ENCODE data around the gene IL17RB.

IL17RB gene

GRCh38 chr3:53823026-53823955 is 23.1 kb upstream of the IL17RB start:
- TF ChIP-seq TAF1 (IDR thresholded peaks at IDR 0.05; ENCODE audit: borderline replicate concordance, insufficient read depth, low read length): no peak
- TF ChIP-seq FOXP2 (optimal IDR thresholded peaks at IDR 0.05; ENCODE audit: borderline replicate concordance, extremely low read depth, extremely low read length, insufficient read depth): no peak
- TF ChIP-seq SIN3A (IDR thresholded peaks at IDR 0.05; ENCODE audit: borderline replicate concordance, insufficient read depth, low read length): no peak
- no peak for TF ChIP-seq POLR2AphosphoS5 (IDR thresholded peaks at IDR 0.05; ENCODE audit: low read depth, low read length)
- no peak for TF ChIP-seq REST (IDR thresholded peaks at IDR 0.05; ENCODE audit: insufficient read depth in 1 of 2, low read depth in 2 of 2, low read length in 2 of 2)

- TF ChIP-seq SIN3A (IDR thresholded peaks at IDR 0.05; ENCODE audit: borderline replicate concordance, insufficient read depth, low read length): no peak
- TF ChIP-seq REST (IDR thresholded peaks at IDR 0.05; ENCODE audit: insufficient read depth in 1 of 2, low read depth in 2 of 2, low read length in 2 of 2): no peak
- TF ChIP-seq FOXP2 (optimal IDR thresholded peaks at IDR 0.05; ENCODE audit: borderline replicate concordance, extremely low read depth, extremely low read length, insufficient read depth): no peak
- TF ChIP-seq POLR2AphosphoS5 (IDR thresholded peaks at IDR 0.05; ENCODE audit: low read depth, low read length): no peak
Measured at GRCh38 chr3:53823956-53824657, 22.3 kb upstream of the IL17RB start.

GRCh38 chr3:53824795-53825194 is 21.6 kb upstream of the IL17RB start:
- TF ChIP-seq TAF1 (IDR thresholded peaks at IDR 0.05; ENCODE audit: borderline replicate concordance, insufficient read depth, low read length) (no peak), SIN3A (IDR thresholded peaks at IDR 0.05; ENCODE audit: borderline replicate concordance, insufficient read depth, low read length) (no peak), POLR2AphosphoS5 (IDR thresholded peaks at IDR 0.05; ENCODE audit: low read depth, low read length) (no peak), REST (IDR thresholded peaks at IDR 0.05; ENCODE audit: insufficient read depth in 1 of 2, low read depth in 2 of 2, low read length in 2 of 2) (no peak), FOXP2 (optimal IDR thresholded peaks at IDR 0.05; ENCODE audit: borderline replicate concordance, extremely low read depth, extremely low read length, insufficient read depth) (no peak)

- TF ChIP-seq SIN3A (IDR thresholded peaks at IDR 0.05; ENCODE audit: borderline replicate concordance, insufficient read depth, low read length): no peak
- no peak for TF ChIP-seq TAF1 (IDR thresholded peaks at IDR 0.05; ENCODE audit: borderline replicate concordance, insufficient read depth, low read length)
- no peak for TF ChIP-seq POLR2AphosphoS5 (IDR thresholded peaks at IDR 0.05; ENCODE audit: low read depth, low read length)
- no peak for TF ChIP-seq REST (IDR thresholded peaks at IDR 0.05; ENCODE audit: insufficient read depth in 1 of 2, low read depth in 2 of 2, low read length in 2 of 2)
- TF ChIP-seq FOXP2 (optimal IDR thresholded peaks at IDR 0.05; ENCODE audit: borderline replicate concordance, extremely low read depth, extremely low read length, insufficient read depth): no peak
Measured at GRCh38 chr3:53826048-53826447, 20.3 kb upstream of the IL17RB start.

Measured in PFSK-1 (cell line).